HCT116 (cell line): ENCODE measurements around the gene ACOXL. TPM values are rescaled to one million over a fixed set of nuclear protein-coding genes. Genes with fewer than 3 reads are reported as not detected.

Source experiments
- ATAC-seq: fragments of 200-7000 bp; cut with Tn5 transposase; 2 replicates; pipeline ENCODE4 v1.9.1; 2020; ENCODE audit warnings: mild to moderate bottlenecking, moderate library complexity
- BruUV-seq: library from RNA; stranded (reverse); fragments of 400-500 nt; replicated peaks from 2 replicates; lab custom pipeline; 2021; lab: Mats Ljungman, UMichigan
- CTCF ChIA-PET: fragments of 300-600 bp; sonication (Branson Sonifier 250); formaldehyde crosslinking; loops from one replicate; lab custom pipeline; 2021; ENCODE audit warnings: antibody characterized with exemption; lab: Charles Lee
- POLR2A ChIA-PET: fragments of 300-600, 350-600 bp; sonication (Branson Sonifier 250); formaldehyde crosslinking; loops from one replicate; lab custom pipeline; 2021; ENCODE audit warnings: antibody characterized with exemption; lab: Charles Lee
- RAD21 ChIA-PET, 2 experiments: fragments of 300-600 bp; sonication (Branson Sonifier 250); formaldehyde crosslinking; loops; one replicate each; lab custom pipeline; 2023; ENCODE audit warnings: low total read pairs in 2 of 2; ENCODE audit not compliant: uncharacterized antibody in 2 of 2, unreplicated experiment in 2 of 2, low non-redundant PET in 1 of 2; lab: Charles Lee
- DNase-seq: peaks from one replicate; pipeline ENCODE4 v3.0.0-alpha.2; 2010; ENCODE audit warnings: low read depth, low spot score
- H2AFZ ChIP-seq: fragments of 200-600 bp; shearing (Covaris generic), sonication (generic); 2 replicates; pipeline ENCODE4 v1.6.1; 2017; ENCODE audit warnings: low read depth, mixed run types, mixed read lengths, antibody characterized with exemption, low read length; ENCODE audit not compliant: poor library complexity, severe bottlenecking
- H3K27ac ChIP-seq: 2 replicates; pipeline ENCODE4 v1.5.1; 2012; ENCODE audit warnings: low read depth, low read length
- H3K27me3 ChIP-seq: fragments of 200-600 bp; sonication (generic); 2 replicates; pipeline ENCODE4 v1.6.1; 2016; ENCODE audit warnings: mixed run types, low read length, mixed read lengths; ENCODE audit not compliant: insufficient read depth
- H3K36me3 ChIP-seq, 2 experiments: fragments of 200-500 bp in 1 of 2; fragments of 200-600 bp in 1 of 2; sonication (Bioruptor generic) in 1 of 2; sonication (generic) in 1 of 2; 2 replicates each; pipeline versions ENCODE4 v1.5.1 to v1.6.1; 2014 to 2016; ENCODE audit warnings: low read length in 2 of 2, inconsistent platforms in 1 of 2, mixed read lengths in 1 of 2, mixed run types in 1 of 2; ENCODE audit not compliant: insufficient read depth in 2 of 2, control insufficient read depth in 1 of 2
- H3K4me1 ChIP-seq, 2 experiments: fragments of 200-600 bp in 1 of 2; sonication (generic) in 1 of 2; 2 replicates each; pipeline versions ENCODE4 v1.5.1 to v1.6.1; 2012 to 2017; ENCODE audit warnings: low read length in 2 of 2, inconsistent platforms in 1 of 2, mild to moderate bottlenecking in 1 of 2, mixed read lengths in 1 of 2, mixed run types in 1 of 2, moderate library complexity in 1 of 2; ENCODE audit not compliant: insufficient read depth in 2 of 2, control insufficient read depth in 1 of 2
- H3K4me2 ChIP-seq: fragments of 200-600 bp; sonication (generic); 2 replicates; pipeline ENCODE4 v1.6.1; 2017; ENCODE audit warnings: mixed run types, low read length, mixed read lengths
- H3K4me3 ChIP-seq, 2 experiments: fragments of 200-600 bp in 1 of 2; sonication (generic) in 1 of 2; replicated peaks in 1 of 2; 2 replicates each; pipeline ENCODE4 v1.5.1; 2011 to 2016; ENCODE audit warnings: low read length in 2 of 2, control low read depth in 1 of 2, low read depth in 1 of 2, mild to moderate bottlenecking in 1 of 2, mixed read lengths in 1 of 2, mixed run types in 1 of 2
- H3K79me2 ChIP-seq: fragments of 200-600 bp; sonication (generic); 2 replicates; pipeline ENCODE4 v1.6.1; 2017; ENCODE audit warnings: mild to moderate bottlenecking, mixed run types, low read length, moderate library complexity, mixed read lengths; ENCODE audit not compliant: insufficient read depth
- H3K9ac ChIP-seq: fragments of 200-600 bp; sonication (generic); 2 replicates; pipeline ENCODE4 v1.6.1; 2016; ENCODE audit warnings: low read length, mixed read lengths
- H3K9me2 ChIP-seq: fragments of 200-600 bp; sonication (generic), shearing (Covaris generic); 2 replicates; pipeline ENCODE4 v1.6.1; 2017; ENCODE audit warnings: mixed run types, mild to moderate bottlenecking, moderate library complexity; ENCODE audit not compliant: insufficient read depth
- H3K9me3 ChIP-seq, 2 experiments: fragments of 200-500 bp in 1 of 2; fragments of 200-600 bp in 1 of 2; sonication (Bioruptor generic) in 1 of 2; sonication (generic) in 1 of 2; 2 replicates each; pipeline ENCODE4 v1.6.1; 2014 to 2017; ENCODE audit warnings: low read length in 2 of 2, mixed read lengths in 2 of 2, inconsistent platforms in 1 of 2, low read depth in 1 of 2, mild to moderate bottlenecking in 1 of 2, mixed run types in 1 of 2, moderate library complexity in 1 of 2; ENCODE audit not compliant: control insufficient read depth in 1 of 2, insufficient read depth in 1 of 2
- H4K20me1 ChIP-seq: fragments of 200-600 bp; sonication (generic), shearing (Covaris generic); 2 replicates; pipeline ENCODE4 v1.6.1; 2017; ENCODE audit warnings: mixed run types, mild to moderate bottlenecking, moderate library complexity; ENCODE audit not compliant: insufficient read depth
- ATF3 ChIP-seq: IDR thresholded peaks from 2 replicates; pipeline ENCODE4 v1.6.1; 2012
- CEBPB ChIP-seq: IDR thresholded peaks from 2 replicates; pipeline ENCODE4 v1.6.1; 2012; ENCODE audit warnings: low read depth
- ELF1 ChIP-seq: IDR thresholded peaks from 2 replicates; pipeline ENCODE4 v1.6.1; 2012; ENCODE audit warnings: low read depth, borderline replicate concordance
- EZH2 ChIP-seq: fragments of 200-600 bp; sonication (generic); IDR thresholded peaks from 2 replicates; pipeline ENCODE4 v1.6.1; 2017; ENCODE audit warnings: antibody characterized with exemption, mixed run types
- FOSL1 ChIP-seq: IDR thresholded peaks from 2 replicates; pipeline ENCODE4 v1.6.1; 2012; ENCODE audit warnings: low read depth
- JUND ChIP-seq: IDR thresholded peaks from 2 replicates; pipeline ENCODE4 v1.6.1; 2012
- RAD21 ChIP-seq: IDR thresholded peaks from 2 replicates; pipeline ENCODE4 v1.6.1; 2012; ENCODE audit warnings: low read depth, mild to moderate bottlenecking
- TCF7L2 ChIP-seq: IDR thresholded peaks from 2 replicates; pipeline ENCODE4 v1.7.0; 2011; ENCODE audit warnings: borderline replicate concordance, inconsistent platforms; ENCODE audit not compliant: insufficient read depth, insufficient read length; ENCODE audit errors: extremely low read depth
- ZBTB33 ChIP-seq: IDR thresholded peaks from 2 replicates; pipeline ENCODE4 v1.6.1; 2011; ENCODE audit warnings: mild to moderate bottlenecking, low read length, moderate library complexity; ENCODE audit not compliant: insufficient replicate concordance; ENCODE audit errors: extremely low read depth
- ZNF274 ChIP-seq: fragments of 200-500 bp; sonication (Bioruptor generic); IDR thresholded peaks from 2 replicates; pipeline ENCODE4 v1.6.1; 2014; ENCODE audit warnings: mild to moderate bottlenecking, low read depth, low read length, inconsistent platforms
- intact Hi-C: fragments of 100-400 bp; cut with micrococcal nuclease; formaldehyde crosslinking; loops from 2 replicates; pipeline ENCODE4 v1.10.0; 2022
- total RNA-seq: library from RNA; stranded (reverse); gene quantifications from one replicate; pipeline ENCODE4 v1.2.1, GENCODE V29; 2021; ENCODE audit not compliant: unreplicated experiment
- TF ChIP-seq, protein P1 (sequence below): IDR thresholded peaks from 2 replicates; pipeline ENCODE4 v1.6.1; 2012

The ACOXL gene
- total RNA-seq, 1 experiment from 2014 or later, result 5.5 TPM

DNA sequence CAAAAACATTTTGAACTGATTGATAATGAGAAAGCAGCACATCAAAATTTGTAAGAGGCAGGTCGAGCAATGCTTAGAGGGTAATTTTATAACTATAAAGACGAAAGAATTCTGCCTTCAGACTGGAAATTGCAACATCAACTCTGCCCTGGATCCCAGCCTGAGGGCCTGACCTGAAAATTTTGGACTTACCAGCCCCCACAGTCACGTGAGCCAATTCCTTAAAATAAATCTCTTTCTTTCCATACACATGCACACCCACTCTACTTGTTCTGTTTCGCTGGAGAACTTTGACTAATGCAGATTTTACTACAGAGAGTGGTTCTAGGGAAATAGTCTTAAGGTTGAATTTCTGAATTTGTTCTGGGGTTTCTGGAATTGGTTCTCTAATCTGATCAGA, 14.6 kb upstream of the ACOXL start (continued):
- no peak for TF ChIP-seq ELF1
- TF ChIP-seq JUND, result no peak
- TF ChIP-seq EZH2, result no peak
- no peak for TF ChIP-seq RAD21
- TF ChIP-seq TCF7L2, result no peak
- TF ChIP-seq CEBPB, result no peak
- TF ChIP-seq ATF3, result no peak
- no peak for TF ChIP-seq FOSL1

DNA sequence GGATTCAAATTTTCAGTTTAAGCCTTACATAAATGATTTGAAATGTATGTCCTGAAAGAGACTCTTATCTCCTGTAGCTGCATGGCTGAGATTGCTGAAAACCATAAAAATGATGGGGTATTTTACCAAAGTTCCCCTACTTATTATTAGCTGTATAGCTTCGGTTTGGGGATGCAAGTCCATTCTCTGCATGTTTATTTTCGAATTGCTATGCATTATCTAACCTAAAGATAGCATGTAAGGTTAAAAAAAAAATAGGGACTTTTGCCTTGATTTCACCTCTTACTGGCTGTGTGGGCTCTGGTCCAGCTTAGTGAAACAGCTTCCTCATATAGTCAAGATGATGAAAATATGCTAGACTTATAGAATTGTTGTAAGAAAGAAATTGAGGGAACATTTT, 14.0 kb upstream of the ACOXL start:
- Histone ChIP-seq H3K9me2 (no peaks in the 10 kb centered on the region), H3K79me2 (no peaks in the 10 kb centered on the region), H3K27me3 (no peaks in the 10 kb centered on the region), H3K4me2 (no peak overlapping the region), H4K20me1 (no peaks in the 10 kb centered on the region)
- intact Hi-C loops, result no loop called here
- TF ChIP-seq RAD21, result no peak
- TF ChIP-seq, all 23 proteins: peak for 0
- CTCF ChIA-PET, result no interaction called here
- RAD21 ChIA-PET, result no interaction called here
- Histone ChIP-seq H2AFZ (no peak overlapping the region), H3K27ac (no peak overlapping the region), H3K36me3 (no peaks in the 10 kb centered on the region), H3K4me3 (no peak overlapping the region), H3K4me1 (peaks cover 0 to 5% of the 10 kb centered on the region in 2 experiments; a peak in 2 of 4 replicates), H3K9me3 (no peaks in the 10 kb centered on the region), H3K9ac (no peak overlapping the region)
- no TSS peak for BruUV-seq
- DNase-seq, result no peak
- no peak for ATAC-seq
- POLR2A ChIA-PET, result no interaction called here

GRCh38 chr2:110718990-110719389, 13.4 kb upstream of the ACOXL start:
- ChIA-PET CTCF (no interaction called here), POLR2A (no interaction called here), RAD21 (no interaction called here)
- TF ChIP-seq ZBTB33 (no peak), RAD21 (no peak), ELF1 (no peak), TCF7L2 (no peak), ZNF274 (no peak), EZH2 (no peak)
- TF ChIP-seq, protein P1, sequence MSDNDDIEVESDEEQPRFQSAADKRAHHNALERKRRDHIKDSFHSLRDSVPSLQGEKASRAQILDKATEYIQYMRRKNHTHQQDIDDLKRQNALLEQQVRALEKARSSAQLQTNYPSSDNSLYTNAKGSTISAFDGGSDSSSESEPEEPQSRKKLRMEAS, result no peak
- BruUV-seq, result no TSS peak
- no peaks in the 10 kb centered on the region for H3K36me3 ChIP-seq
- H2AFZ ChIP-seq, result no peak overlapping the region
- H3K4me2 ChIP-seq, result no peak overlapping the region
- ATAC-seq (no peak), DNase-seq (no peak)
- no peaks in the 10 kb centered on the region for H3K9me2 ChIP-seq
- no peaks in the 10 kb centered on the region for H3K4me1 ChIP-seq
- intact Hi-C loops, result no loop called here
- H3K9me3 ChIP-seq, result no peaks in the 10 kb centered on the region
- H3K79me2 ChIP-seq, result no peaks in the 10 kb centered on the region
- no peak overlapping the region for H3K9ac ChIP-seq
- no peaks in the 10 kb centered on the region for H3K27me3 ChIP-seq
- no peak overlapping the region for H3K4me3 ChIP-seq
- H3K27ac ChIP-seq, result no peak overlapping the region
- no peaks in the 10 kb centered on the region for H4K20me1 ChIP-seq
